ENCODE data around the gene TCL1B. TPM values are rescaled to one million over a fixed set of nuclear protein-coding genes. Genes with fewer than 3 reads are reported as not detected.

The TCL1B gene
- total RNA-seq, 2 donors from 2014 or later: not detected

GRCh38 chr14:95651028-95651427 lies 35.2 kb upstream of the TCL1B start:
- Histone ChIP-seq H3K9ac (ENCODE audit: low read depth in 2 of 2, low read length in 2 of 2) (no peak overlapping the region), H3K36me3 (no peaks in the 10 kb centered on the region), H3K27me3 (no peaks in the 10 kb centered on the region), H3K9me3 (no peaks in the 10 kb centered on the region), H3K4me1 (no peaks in the 10 kb centered on the region), H3K4me3 (no peak overlapping the region), H3K27ac (no peak overlapping the region)
- no peak for TF ChIP-seq CTCF (IDR thresholded peaks at IDR 0.05)
- DNase-seq: no peak
- intact Hi-C loops (cut with DNase I): no loop called here

GRCh38 chr14:95651821-95652583 lies 34.2 kb upstream of the TCL1B start:
- H3K4me1 ChIP-seq: no peaks in the 10 kb centered on the region
- no peak for DNase-seq
- TF ChIP-seq CTCF (IDR thresholded peaks at IDR 0.05): no peak
- no peak overlapping the region for H3K4me3 ChIP-seq
- H3K9ac ChIP-seq (ENCODE audit: low read depth in 2 of 2, low read length in 2 of 2): no peak overlapping the region
- no peaks in the 10 kb centered on the region for H3K9me3 ChIP-seq
- no peaks in the 10 kb centered on the region for H3K36me3 ChIP-seq
- H3K27me3 ChIP-seq: no peaks in the 10 kb centered on the region
- intact Hi-C loops (cut with DNase I): no loop called here
- H3K27ac ChIP-seq: no peak overlapping the region

- H3K36me3 ChIP-seq: no peaks in the 10 kb centered on the region
- no peaks in the 10 kb centered on the region for H3K9me3 ChIP-seq
- no peak for TF ChIP-seq CTCF (IDR thresholded peaks at IDR 0.05)
- H3K4me1 ChIP-seq: no peaks in the 10 kb centered on the region
- no peak overlapping the region for H3K9ac ChIP-seq (ENCODE audit: low read depth in 2 of 2, low read length in 2 of 2)
- DNase-seq: no peak
- intact Hi-C loops (cut with DNase I): no loop called here
- no peaks in the 10 kb centered on the region for H3K27me3 ChIP-seq
- no peak overlapping the region for H3K4me3 ChIP-seq
- H3K27ac ChIP-seq: no peak overlapping the region
These were observed 33.5 kb upstream of the TCL1B start for GRCh38 chr14:95652690-95653089.

- no peak for TF ChIP-seq CTCF (IDR thresholded peaks at IDR 0.05)
- no peaks in the 10 kb centered on the region for H3K27me3 ChIP-seq
- no peak overlapping the region for H3K27ac ChIP-seq
- no peaks in the 10 kb centered on the region for H3K4me1 ChIP-seq
- no peaks in the 10 kb centered on the region for H3K36me3 ChIP-seq
- H3K9ac ChIP-seq (ENCODE audit: low read depth in 2 of 2, low read length in 2 of 2): no peak overlapping the region
- DNase-seq: no peak
- intact Hi-C loops (cut with DNase I): no loop called here
- H3K4me3 ChIP-seq: no peak overlapping the region
- H3K9me3 ChIP-seq: no peaks in the 10 kb centered on the region
These were observed 30.8 kb upstream of the TCL1B start for GRCh38 chr14:95655461-95655860.

- no peak overlapping the region for H3K4me3 ChIP-seq
- H3K27me3 ChIP-seq: no peaks in the 10 kb centered on the region
- DNase-seq: no peak
- intact Hi-C loops (cut with DNase I): no loop called here
- H3K4me1 ChIP-seq: no peaks in the 10 kb centered on the region
- no peak overlapping the region for H3K9ac ChIP-seq (ENCODE audit: low read depth in 2 of 2, low read length in 2 of 2)
- no peak overlapping the region for H3K27ac ChIP-seq
- H3K36me3 ChIP-seq: no peaks in the 10 kb centered on the region
- no peaks in the 10 kb centered on the region for H3K9me3 ChIP-seq
- TF ChIP-seq CTCF (IDR thresholded peaks at IDR 0.05): no peak
These were observed 29.6 kb upstream of the TCL1B start for GRCh38 chr14:95656634-95657033.
